NB4 (cell line): Measurements from ENCODE around the gene CHMP2A.

ENCODE experiments used
- DNase-seq: peaks from one replicate; pipeline ENCODE4 v3.0.0; 2010; ENCODE audit warnings: low read depth
- H3K4me3 ChIP-seq: one replicate; pipeline ENCODE4 v1.5.1; 2011; ENCODE audit warnings: mild to moderate bottlenecking, low read depth, low read length, moderate library complexity
- MYC ChIP-seq: IDR thresholded peaks from 2 replicates; pipeline ENCODE4 v1.6.1; 2011; ENCODE audit warnings: low read depth, low read length
- POLR2A ChIP-seq: IDR thresholded peaks from 2 replicates; pipeline ENCODE4 v1.6.1; 2011; ENCODE audit warnings: mild to moderate bottlenecking; ENCODE audit not compliant: insufficient read length; ENCODE audit errors: extremely low read depth
- TF ChIP-seq, protein P1 (sequence below): IDR thresholded peaks from 2 replicates; pipeline ENCODE4 v1.6.1; 2011; ENCODE audit warnings: low read depth, low read length
- TF ChIP-seq, protein P2 (sequence below): IDR thresholded peaks from one replicate; pipeline ENCODE4 v1.5.1; 2012; ENCODE audit warnings: low read depth, low read length

CHMP2A gene

DNA sequence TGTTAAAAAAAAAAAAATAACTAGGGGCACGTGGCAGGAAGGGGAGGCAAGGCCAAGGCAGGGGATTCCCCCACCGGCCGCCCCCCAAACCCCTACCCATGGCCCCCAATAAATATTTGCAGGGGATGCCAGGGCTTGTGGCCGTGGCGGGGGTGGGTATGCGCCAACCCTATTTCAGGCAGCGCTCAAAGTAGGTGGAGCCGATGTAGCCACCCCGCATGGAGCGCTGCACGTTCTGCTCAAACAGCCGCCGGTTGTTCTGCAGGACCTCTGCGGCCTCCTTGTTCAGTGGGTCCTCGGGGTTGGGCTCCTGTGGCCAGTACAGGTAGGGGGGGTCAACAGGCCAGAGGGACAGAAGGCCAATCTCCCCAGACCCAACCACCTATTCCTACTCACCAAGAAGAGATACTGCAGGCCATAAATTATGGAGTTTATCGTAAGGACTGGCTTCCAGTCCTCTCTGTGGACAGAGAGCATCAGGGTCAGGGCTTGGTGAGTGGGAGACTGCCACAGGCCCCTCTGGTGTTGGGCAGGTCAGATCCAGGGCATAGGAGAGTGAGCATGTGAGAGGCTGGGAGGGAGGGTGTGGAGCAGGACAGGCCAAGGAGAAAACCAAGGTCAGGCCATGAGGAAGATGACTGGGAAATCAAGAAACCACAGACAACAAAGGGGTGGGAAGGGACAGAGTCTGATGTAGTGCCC is 1.2 kb upstream of the CHMP2A start:
- no peak overlapping the region for H3K4me3 ChIP-seq
- TF ChIP-seq MYC: no peak
- TF ChIP-seq POLR2A: no peak
- TF ChIP-seq, protein P1, sequence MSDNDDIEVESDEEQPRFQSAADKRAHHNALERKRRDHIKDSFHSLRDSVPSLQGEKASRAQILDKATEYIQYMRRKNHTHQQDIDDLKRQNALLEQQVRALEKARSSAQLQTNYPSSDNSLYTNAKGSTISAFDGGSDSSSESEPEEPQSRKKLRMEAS: no peak
- TF ChIP-seq, protein P2, sequence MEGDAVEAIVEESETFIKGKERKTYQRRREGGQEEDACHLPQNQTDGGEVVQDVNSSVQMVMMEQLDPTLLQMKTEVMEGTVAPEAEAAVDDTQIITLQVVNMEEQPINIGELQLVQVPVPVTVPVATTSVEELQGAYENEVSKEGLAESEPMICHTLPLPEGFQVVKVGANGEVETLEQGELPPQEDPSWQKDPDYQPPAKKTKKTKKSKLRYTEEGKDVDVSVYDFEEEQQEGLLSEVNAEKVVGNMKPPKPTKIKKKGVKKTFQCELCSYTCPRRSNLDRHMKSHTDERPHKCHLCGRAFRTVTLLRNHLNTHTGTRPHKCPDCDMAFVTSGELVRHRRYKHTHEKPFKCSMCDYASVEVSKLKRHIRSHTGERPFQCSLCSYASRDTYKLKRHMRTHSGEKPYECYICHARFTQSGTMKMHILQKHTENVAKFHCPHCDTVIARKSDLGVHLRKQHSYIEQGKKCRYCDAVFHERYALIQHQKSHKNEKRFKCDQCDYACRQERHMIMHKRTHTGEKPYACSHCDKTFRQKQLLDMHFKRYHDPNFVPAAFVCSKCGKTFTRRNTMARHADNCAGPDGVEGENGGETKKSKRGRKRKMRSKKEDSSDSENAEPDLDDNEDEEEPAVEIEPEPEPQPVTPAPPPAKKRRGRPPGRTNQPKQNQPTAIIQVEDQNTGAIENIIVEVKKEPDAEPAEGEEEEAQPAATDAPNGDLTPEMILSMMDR: no peak
- DNase-seq: peak; percentile 10

DNA sequence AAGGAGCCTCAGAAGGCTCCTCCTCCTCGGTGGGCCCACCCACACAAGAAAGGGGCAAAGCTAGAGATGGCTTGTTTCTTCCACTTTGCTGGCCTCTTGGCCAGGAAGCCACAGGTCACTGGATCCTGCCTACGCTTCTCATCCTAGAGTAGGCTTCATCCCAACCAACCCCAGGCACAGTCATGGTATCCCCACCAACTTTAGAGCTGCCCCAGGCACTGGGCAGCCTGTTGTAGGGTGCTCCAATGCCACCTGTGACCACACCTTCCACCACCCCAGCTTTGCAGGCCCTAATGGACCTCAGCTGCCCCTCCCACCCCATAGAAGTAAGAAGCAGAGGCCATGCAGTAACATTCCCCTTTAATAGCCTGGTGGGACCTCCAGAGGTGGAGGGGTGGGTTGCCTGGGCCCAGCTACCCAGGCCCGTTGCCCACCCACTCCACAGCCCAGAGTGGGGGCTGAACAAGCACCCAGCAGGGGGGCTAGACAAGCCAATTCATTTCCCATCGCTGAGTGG is 522 bp upstream of the CHMP2A start:
- TF ChIP-seq POLR2A: no peak
- no peak for TF ChIP-seq MYC
- TF ChIP-seq, protein P1: no peak
- TF ChIP-seq, protein P2: no peak
- DNase-seq: no peak
- H3K4me3 ChIP-seq: peak overlapping the region; percentile 52

DNA sequence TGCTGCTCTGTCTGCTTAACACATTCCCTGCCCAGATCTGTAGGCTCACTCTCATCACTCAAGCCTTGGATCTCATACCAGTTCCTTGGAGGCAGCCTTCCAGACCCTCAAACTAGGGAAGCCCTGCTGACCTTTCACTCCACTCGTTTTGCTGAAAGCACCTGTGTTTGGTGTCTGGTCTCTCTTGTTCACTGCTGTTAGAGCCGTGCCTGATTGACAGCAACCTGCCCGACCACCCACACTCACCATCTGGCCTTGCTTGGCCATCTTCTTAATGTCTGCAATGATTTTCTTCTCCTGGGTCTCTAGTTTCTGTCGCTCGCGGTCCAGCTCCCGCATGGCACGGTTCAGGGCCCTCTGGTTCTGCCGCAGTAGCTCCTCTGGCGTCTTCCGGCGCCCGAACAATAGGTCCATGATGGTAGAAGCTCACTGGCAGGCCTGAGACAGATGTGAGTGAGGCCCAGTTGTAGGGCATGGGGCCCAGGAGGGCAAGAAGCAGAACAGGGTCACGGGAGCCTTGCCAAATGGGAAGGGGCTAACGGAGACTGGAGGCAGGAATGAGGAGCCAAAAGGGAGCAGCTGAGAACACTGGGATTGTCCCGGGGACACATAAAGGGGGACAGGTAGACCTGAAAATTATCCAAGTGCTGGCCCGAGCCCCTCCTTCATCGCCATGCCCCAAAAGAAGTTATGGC is 959 bp downstream of the CHMP2A start:
- no peak for TF ChIP-seq MYC
- TF ChIP-seq, protein P2: no peak
- no peak for TF ChIP-seq POLR2A
- TF ChIP-seq, protein P1: no peak
- DNase-seq: peak; percentile 23
- H3K4me3 ChIP-seq: peak overlapping the region; percentile 62

DNA sequence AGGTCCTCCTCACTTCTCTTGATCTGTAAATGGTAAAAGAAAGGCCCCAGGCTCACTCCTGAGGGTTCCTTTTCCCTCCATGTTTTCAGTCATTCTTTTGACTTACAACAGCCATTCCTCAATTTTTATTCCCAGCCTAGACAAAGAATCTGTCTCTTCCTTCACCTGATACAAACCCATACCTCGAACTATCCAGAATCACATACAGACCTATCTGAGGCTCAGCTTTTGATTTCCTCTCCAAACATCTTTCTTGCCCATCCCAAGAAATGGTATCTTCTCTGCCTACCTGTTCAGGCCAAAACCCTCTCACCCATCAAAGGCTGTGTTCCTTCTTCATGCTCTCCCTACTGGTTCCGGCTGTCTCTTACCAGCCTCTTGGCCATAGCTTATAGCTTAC is 2.2 kb downstream of the CHMP2A start:
- H3K4me3 ChIP-seq: no peak overlapping the region
- TF ChIP-seq MYC (no peak), POLR2A (no peak)
- TF ChIP-seq, protein P2: no peak
- DNase-seq: peak; percentile 7

DNA sequence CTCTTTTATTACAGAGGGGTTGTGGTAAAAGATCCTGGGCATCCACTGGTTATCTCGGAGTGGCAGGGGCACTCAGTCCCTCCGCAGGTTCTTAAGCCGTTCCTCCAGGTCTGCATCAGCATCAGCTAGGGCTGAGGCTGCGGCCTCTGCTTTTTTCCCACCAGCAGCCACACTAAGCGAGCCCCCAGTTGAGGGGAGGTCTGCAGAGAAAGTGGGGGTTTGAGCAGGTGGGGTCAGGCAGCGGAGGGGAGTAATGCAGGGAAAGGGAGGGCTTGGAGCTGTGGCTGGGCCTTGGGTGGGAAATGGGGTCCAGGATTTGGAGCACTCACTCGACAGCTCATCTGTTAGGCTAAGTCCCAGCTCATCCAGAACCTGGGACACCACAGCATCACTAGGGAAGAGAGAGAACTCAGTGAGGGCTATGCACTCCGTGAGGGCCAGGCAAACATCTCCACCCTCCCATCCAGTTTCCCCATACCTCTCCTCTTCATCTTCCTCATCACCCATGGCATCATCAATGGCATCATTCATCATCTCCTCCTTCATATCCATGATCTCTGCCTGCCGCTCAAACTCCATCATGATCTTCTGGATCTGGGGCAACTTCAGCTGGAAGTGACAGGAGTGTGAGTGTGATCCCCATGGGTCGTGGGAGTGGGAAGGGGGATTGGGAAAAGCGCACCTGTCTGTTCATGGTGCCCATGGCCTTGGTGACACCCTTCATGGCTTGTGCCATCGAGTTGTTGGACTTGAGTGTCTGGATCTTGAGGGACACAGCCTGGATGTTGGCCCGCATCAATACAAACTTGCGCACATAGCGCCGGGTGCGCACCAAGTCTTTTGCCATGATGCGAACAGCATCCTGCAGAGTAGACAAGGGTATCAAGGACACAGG is 3.1 kb downstream of the CHMP2A start:
- H3K4me3 ChIP-seq: no peak overlapping the region
- peak; percentile 20 for DNase-seq
- no peak for TF ChIP-seq MYC
- TF ChIP-seq POLR2A: no peak
- TF ChIP-seq, protein P2: no peak
- TF ChIP-seq, protein P1: no peak
